ENCODE data around the gene EFCAB13.

- no peak for TF ChIP-seq EZH2 (IDR thresholded peaks at IDR 0.05)
- no peak for TF ChIP-seq CTCF (IDR thresholded peaks at IDR 0.05)
- TF ChIP-seq EZH2phosphoT487 (IDR thresholded peaks at IDR 0.05), result no peak
These were observed 27.9 kb upstream of the EFCAB13 start for GRCh38 chr17:47295874-47296255.

Measured in neural progenitor cell (in vitro differentiated cells).